Activated CD8-positive, alpha-beta T cell treated with anti-CD3 and anti-CD28 coated beads for 36 hours (primary cell): ENCODE data around the gene COL11A2. TPM values are rescaled to one million over a fixed set of nuclear protein-coding genes. Genes with fewer than 3 reads are reported as not detected.

Source experiments
- ATAC-seq: fragments of 200-7000 bp; cut with Tn5 transposase; one replicate; pipeline ENCODE4 v1.10.0; 2021; ENCODE audit warnings: mild to moderate bottlenecking, moderate library complexity
- CTCF ChIA-PET: fragments of 350-600 bp; sonication (Branson Sonifier 250); formaldehyde crosslinking; loops from one replicate; lab custom pipeline; 2021; ENCODE audit warnings: antibody characterized with exemption; lab: Charles Lee
- POLR2A ChIA-PET: fragments of 350-600 bp; sonication (Branson Sonifier 250); formaldehyde crosslinking; loops from one replicate; lab custom pipeline; 2021; ENCODE audit warnings: antibody characterized with exemption; lab: Charles Lee
- DNase-seq: peaks from one replicate; pipeline ENCODE4 v3.0.0-alpha.2; 2020
- H3K27ac Mint-ChIP-seq: one replicate; pipeline ENCODE4 v1.8.0; 2021; ENCODE audit warnings: mild to moderate bottlenecking, mixed read lengths
- H3K27me3 Mint-ChIP-seq: one replicate; pipeline ENCODE4 v1.8.0; 2021; ENCODE audit warnings: mixed read lengths
- H3K36me3 Mint-ChIP-seq: one replicate; pipeline ENCODE4 v1.8.0; 2021; ENCODE audit warnings: low read depth, mixed read lengths
- H3K4me1 Mint-ChIP-seq: one replicate; pipeline ENCODE4 v1.8.0; 2021; ENCODE audit warnings: low read depth, mixed read lengths
- H3K4me3 Mint-ChIP-seq: one replicate; pipeline ENCODE4 v1.8.0; 2021; ENCODE audit warnings: mild to moderate bottlenecking, moderate library complexity, mixed read lengths
- H3K9me3 Mint-ChIP-seq: one replicate; pipeline ENCODE4 v1.8.0; 2021; ENCODE audit warnings: mixed read lengths
- CTCF ChIP-seq: fragments of 200-600 bp; IDR thresholded peaks from one replicate; pipeline ENCODE4 v1.8.0; 2022; ENCODE audit warnings: antibody characterized with exemption, mild to moderate bottlenecking
- intact Hi-C: fragments of 100-400 bp; cut with micrococcal nuclease; formaldehyde crosslinking; loops from one replicate; pipeline ENCODE4 v1.10.0; 2022
- total RNA-seq, 2 experiments: library from RNA; stranded (reverse); gene quantifications; one replicate each; pipeline ENCODE4 v1.2.3, GENCODE V29; 2021

Gene COL11A2
- total RNA-seq, 2 experiments from 2014 or later, result 1.3 to 1.4 TPM

- Mint-ChIP-seq H3K27ac (no peak overlapping the region), H3K4me1 (no peaks in the 10 kb centered on the region), H3K27me3 (no peaks in the 10 kb centered on the region), H3K4me3 (no peak overlapping the region), H3K9me3 (no peaks in the 10 kb centered on the region), H3K36me3 (no peaks in the 10 kb centered on the region)
- ChIA-PET POLR2A (no interaction called here), CTCF (interaction anchor here (0.7 to 2.0 kb wide), 3 partner anchors 10 to 77 kb away, joined by 3 to 6 read pairs (median 3); no protein-coding TSS in a partner anchor)
- no peak for ATAC-seq
- DNase-seq, result no peak
- no peak for TF ChIP-seq CTCF
- intact Hi-C loops, result no loop called here
These were observed 21.0 kb downstream of the COL11A2 start for GRCh38 chr6:33171016-33171879.

- intact Hi-C loops, result no loop called here
- H3K36me3 Mint-ChIP-seq, result no peaks in the 10 kb centered on the region
- DNase-seq, result no peak
- no peak for ATAC-seq
- CTCF ChIA-PET, result interaction anchor here (0.7 to 1.4 kb wide), 2 partner anchors 9 to 78 kb away, joined by 3 read pairs; no protein-coding TSS in a partner anchor
- no peak for TF ChIP-seq CTCF
- POLR2A ChIA-PET, result no interaction called here
- H3K4me3 Mint-ChIP-seq, result no peak overlapping the region
- no peaks in the 10 kb centered on the region for H3K27me3 Mint-ChIP-seq
- no peaks in the 10 kb centered on the region for H3K9me3 Mint-ChIP-seq
- no peaks in the 10 kb centered on the region for H3K4me1 Mint-ChIP-seq
- no peak overlapping the region for H3K27ac Mint-ChIP-seq
These were observed 21.9 kb downstream of the COL11A2 start for GRCh38 chr6:33170176-33171015.

DNA sequence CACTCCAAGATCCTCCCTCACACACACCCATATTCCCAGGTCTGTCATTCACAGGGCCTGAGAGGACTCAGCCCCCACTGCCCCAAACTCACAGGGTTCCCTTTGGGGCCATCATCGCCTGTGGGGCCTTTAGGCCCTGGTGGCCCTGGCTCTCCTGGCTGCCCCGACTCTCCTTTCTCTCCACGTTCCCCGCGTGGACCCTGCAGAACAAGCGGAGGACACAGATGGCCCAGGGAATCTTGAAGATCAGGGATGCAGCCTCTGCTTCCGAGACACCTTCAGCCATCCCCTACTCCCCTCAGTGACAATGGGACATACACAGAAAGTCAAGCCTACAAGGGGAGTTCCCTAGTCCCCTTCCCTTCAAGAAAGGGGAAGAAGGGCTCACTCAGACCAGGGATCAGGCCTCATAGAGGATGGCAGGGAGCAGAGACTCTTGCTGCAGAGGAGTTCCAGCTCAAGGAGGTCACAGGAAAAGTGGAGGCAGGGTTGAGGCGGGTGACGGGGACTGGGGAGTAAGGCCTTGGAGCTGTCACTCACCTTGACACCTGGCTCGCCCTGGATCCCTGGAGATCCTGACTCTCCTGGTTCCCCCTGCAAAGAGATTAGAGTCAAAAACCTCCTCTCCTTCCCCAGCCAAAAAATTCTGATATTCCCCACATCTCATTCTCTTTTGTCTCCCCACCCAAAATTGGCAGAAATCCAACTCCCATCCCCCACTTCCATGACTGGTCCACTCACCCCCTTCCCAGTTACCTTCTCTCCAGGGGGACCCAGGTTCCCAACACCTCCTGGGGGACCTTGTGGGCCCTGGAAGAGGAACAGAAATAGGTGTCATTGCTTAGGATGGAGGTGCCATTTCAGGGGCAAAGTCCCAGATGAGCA is 22.7 kb downstream of the COL11A2 start:
- TF ChIP-seq CTCF, result no peak
- ChIA-PET POLR2A (no interaction called here), CTCF (no interaction called here)
- H3K4me1 Mint-ChIP-seq, result no peaks in the 10 kb centered on the region
- no peaks in the 10 kb centered on the region for H3K27me3 Mint-ChIP-seq
- no peaks in the 10 kb centered on the region for H3K9me3 Mint-ChIP-seq
- H3K36me3 Mint-ChIP-seq, result no peaks in the 10 kb centered on the region
- intact Hi-C loops, result loop anchor here (10.0 kb wide), 1 partner anchor 75 kb away; no protein-coding TSS in a partner anchor
- H3K27ac Mint-ChIP-seq, result no peak overlapping the region
- H3K4me3 Mint-ChIP-seq, result no peak overlapping the region
- no peak for DNase-seq
- no peak for ATAC-seq

- no peak for ATAC-seq
- Mint-ChIP-seq H3K27me3 (peaks cover 1% of the 10 kb centered on the region), H3K27ac (no peak overlapping the region), H3K4me1 (no peaks in the 10 kb centered on the region), H3K36me3 (no peaks in the 10 kb centered on the region), H3K9me3 (no peaks in the 10 kb centered on the region), H3K4me3 (no peak overlapping the region)
- ChIA-PET CTCF (no interaction called here), POLR2A (no interaction called here)
- intact Hi-C loops, result loop anchor here (10.0 kb wide), 1 partner anchor 76 kb away; no protein-coding TSS in a partner anchor
- DNase-seq, result no peak
- no peak for TF ChIP-seq CTCF
These were observed 23.6 kb downstream of the COL11A2 start for GRCh38 chr6:33168639-33169038.
